ENCODE results near the gene GUCA2A.

GUCA2A gene

DNA sequence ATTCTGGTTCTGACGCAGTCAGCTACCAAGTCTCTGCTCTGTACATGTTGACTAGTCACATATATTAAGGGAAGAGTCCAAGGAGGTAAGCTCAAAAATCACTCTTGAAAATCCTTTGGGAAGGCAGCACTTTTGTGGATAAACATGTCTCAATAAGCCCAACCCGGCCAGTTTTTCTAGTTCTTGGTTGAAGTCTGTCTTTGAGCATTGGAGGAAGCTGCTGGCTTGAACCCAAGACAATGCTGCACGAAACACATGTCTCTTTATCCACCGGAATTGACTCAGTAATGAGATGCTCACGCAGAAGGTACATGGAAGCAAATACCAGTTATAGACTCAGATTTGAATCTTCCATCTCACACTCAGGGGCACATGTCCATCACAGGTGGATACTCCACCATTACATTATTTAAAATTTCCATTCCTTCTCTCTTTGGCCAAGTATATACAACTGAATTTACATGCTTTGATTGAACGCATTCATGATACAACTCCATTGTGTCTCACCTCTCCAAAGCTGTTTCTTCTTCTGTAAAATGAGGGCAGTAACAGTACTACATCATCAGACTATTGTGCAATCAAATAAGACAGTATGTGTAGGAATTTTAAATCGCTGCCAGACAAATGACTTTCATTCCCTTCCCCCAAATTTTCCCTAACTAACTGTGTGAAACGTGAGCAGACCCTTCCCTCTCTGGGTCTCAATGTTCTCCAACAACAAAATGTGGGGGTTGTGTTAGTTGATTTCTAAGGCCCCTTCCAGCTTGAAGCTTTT is 9.6 kb upstream of the GUCA2A start:
- no peaks in the 10 kb centered on the region for H3K9me3 ChIP-seq
- H3K36me3 ChIP-seq: no peaks in the 10 kb centered on the region
- no peaks in the 10 kb centered on the region for H3K27me3 ChIP-seq
- no peak overlapping the region for H3K4me3 ChIP-seq (ENCODE audit: low read depth, low read length)
- no peaks in the 10 kb centered on the region for H3K4me1 ChIP-seq
- DNase-seq: no peak
- TF ChIP-seq CTCF (IDR thresholded peaks at IDR 0.05; ENCODE audit: low read depth, low read length): no peak

- H3K4me1 ChIP-seq: no peaks in the 10 kb centered on the region
- H3K4me3 ChIP-seq (ENCODE audit: low read depth, low read length): no peak overlapping the region
- no peaks in the 10 kb centered on the region for H3K9me3 ChIP-seq
- no peaks in the 10 kb centered on the region for H3K36me3 ChIP-seq
- no peaks in the 10 kb centered on the region for H3K27me3 ChIP-seq
- DNase-seq: peak; percentile 50
- peak; percentile 82 for TF ChIP-seq CTCF (IDR thresholded peaks at IDR 0.05; ENCODE audit: low read depth, low read length)
These were observed 8.8 kb upstream of the GUCA2A start for GRCh38 chr1:42173155-42173933.

DNA sequence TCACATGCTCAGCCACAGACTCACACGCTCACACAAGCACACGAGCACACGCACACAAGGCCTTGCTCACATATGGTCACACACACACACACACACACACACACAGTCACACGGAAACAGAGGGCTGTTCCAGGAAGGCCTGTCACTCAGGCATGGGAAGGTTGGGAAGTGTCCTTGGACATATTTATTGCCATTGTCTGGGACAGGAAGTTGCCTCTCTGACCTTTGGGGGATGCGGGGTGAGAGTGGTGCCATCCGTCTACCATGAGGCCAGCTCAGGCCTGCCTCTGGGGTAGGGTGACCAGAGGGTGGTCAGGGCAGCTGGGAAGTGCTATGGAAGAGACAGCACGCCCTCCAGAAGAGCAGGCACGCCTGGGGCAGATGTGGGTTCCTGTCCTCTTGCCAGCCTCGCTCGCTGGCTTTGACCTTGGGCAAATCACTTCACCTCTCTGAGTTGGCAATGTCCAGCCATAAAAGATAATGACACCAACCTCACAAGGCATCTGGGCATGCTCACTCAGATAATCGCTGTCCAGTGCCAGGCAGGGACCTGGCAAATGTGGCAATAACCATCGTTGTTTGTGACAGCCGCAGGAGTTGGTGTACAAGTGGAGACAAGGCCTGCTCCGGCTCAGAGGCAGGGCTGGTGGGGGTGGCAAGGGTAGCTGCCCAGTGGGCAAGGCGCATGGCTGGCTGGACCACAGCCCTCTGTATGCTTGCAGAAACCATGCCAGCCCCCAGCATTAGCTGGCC is 8.0 kb upstream of the GUCA2A start:
- no peak overlapping the region for H3K4me3 ChIP-seq (ENCODE audit: low read depth, low read length)
- H3K4me1 ChIP-seq: no peaks in the 10 kb centered on the region
- DNase-seq: no peak
- H3K9me3 ChIP-seq: no peaks in the 10 kb centered on the region
- TF ChIP-seq CTCF (IDR thresholded peaks at IDR 0.05; ENCODE audit: low read depth, low read length): no peak
- no peaks in the 10 kb centered on the region for H3K36me3 ChIP-seq
- no peaks in the 10 kb centered on the region for H3K27me3 ChIP-seq

- Histone ChIP-seq H3K4me3 (ENCODE audit: low read depth, low read length) (no peak overlapping the region), H3K4me1 (no peaks in the 10 kb centered on the region), H3K9me3 (no peaks in the 10 kb centered on the region), H3K27me3 (no peaks in the 10 kb centered on the region), H3K36me3 (no peaks in the 10 kb centered on the region)
- no peak for TF ChIP-seq CTCF (IDR thresholded peaks at IDR 0.05; ENCODE audit: low read depth, low read length)
- DNase-seq: no peak
These were observed 7.2 kb upstream of the GUCA2A start for GRCh38 chr1:42171679-42172266.

- Histone ChIP-seq H3K36me3 (no peaks in the 10 kb centered on the region), H3K27me3 (no peaks in the 10 kb centered on the region), H3K4me3 (ENCODE audit: low read depth, low read length) (no peak overlapping the region), H3K4me1 (no peaks in the 10 kb centered on the region), H3K9me3 (no peaks in the 10 kb centered on the region)
- TF ChIP-seq CTCF (IDR thresholded peaks at IDR 0.05; ENCODE audit: low read depth, low read length): no peak
- no peak for DNase-seq
These were observed 6.5 kb upstream of the GUCA2A start for GRCh38 chr1:42170779-42171621.

Data from BE2C (cell line).